GM11168 (cell line): ENCODE measurements around the gene EXOC6B.

ENCODE experiments used
- in situ Hi-C: fragments of 300-500 bp; cut with MboI; formaldehyde crosslinking; loops from one replicate; pipeline ENCODE4 v1.12.0; 2022; ENCODE audit warnings: low sequenced_read_pairs; ENCODE audit not compliant: unreplicated experiment

EXOC6B gene

GRCh38 chr2:72156872-72157271, 669.0 kb downstream of the EXOC6B start:
- in situ Hi-C loops = no loop called here

GRCh38 chr2:72155737-72156136, 670.1 kb downstream of the EXOC6B start:
- in situ Hi-C loops = no loop called here

- in situ Hi-C loops = no loop called here
Measured at GRCh38 chr2:72155151-72155550, 670.7 kb downstream of the EXOC6B start.

GRCh38 chr2:72154386-72154975, 671.4 kb downstream of the EXOC6B start:
- in situ Hi-C loops = no loop called here

- in situ Hi-C loops = no loop called here
Measured at GRCh38 chr2:72153924-72154323, 671.9 kb downstream of the EXOC6B start.

- in situ Hi-C loops = no loop called here
Measured at GRCh38 chr2:72153026-72153791, 672.6 kb downstream of the EXOC6B start.

GRCh38 chr2:72150861-72151356, 674.9 kb downstream of the EXOC6B start:
- in situ Hi-C loops = no loop called here

- in situ Hi-C loops = no loop called here
Measured at GRCh38 chr2:72150157-72150860, 675.5 kb downstream of the EXOC6B start.

GRCh38 chr2:72149556-72150156, 676.2 kb downstream of the EXOC6B start:
- in situ Hi-C loops = no loop called here

- in situ Hi-C loops = no loop called here
Measured at GRCh38 chr2:72148837-72149555, 676.8 kb downstream of the EXOC6B start.

- in situ Hi-C loops = no loop called here
Measured at GRCh38 chr2:72148003-72148836, 677.6 kb downstream of the EXOC6B start.

GRCh38 chr2:72147303-72147971, 678.4 kb downstream of the EXOC6B start, which contains the start of gene CYP26B1:
CYP26B1 (minus strand) TSS chr2:72147862; CDS start chr2:72147834, 28 bp downstream.
- in situ Hi-C loops = no loop called here

GRCh38 chr2:72146347-72147302, 679.2 kb downstream of the EXOC6B start:
- in situ Hi-C loops = no loop called here

GRCh38 chr2:72145658-72146329, 680.0 kb downstream of the EXOC6B start:
- in situ Hi-C loops = no loop called here

GRCh38 chr2:72145289-72145657, 680.6 kb downstream of the EXOC6B start:
- in situ Hi-C loops = no loop called here

GRCh38 chr2:72144632-72145288, 681.1 kb downstream of the EXOC6B start:
- in situ Hi-C loops = no loop called here

- in situ Hi-C loops = no loop called here
Measured at GRCh38 chr2:72144274-72144631, 681.6 kb downstream of the EXOC6B start.
